K562 (cell line): ENCODE measurements around the gene GNPTAB. TPM values are rescaled to one million over a fixed set of nuclear protein-coding genes. Genes with fewer than 3 reads are reported as not detected.

Source experiments
- ATAC-seq: fragments of 200-7000 bp; cut with Tn5 transposase; 3 replicates; pipeline ENCODE4 v1.9.1; 2020; ENCODE audit warnings: moderate library complexity
- BruUV-seq: library from RNA; stranded (reverse); fragments of 400-500 nt; replicated peaks from 2 replicates; lab custom pipeline; 2021; lab: Mats Ljungman, UMichigan
- CTCF ChIA-PET: fragments of 300-600 bp; formaldehyde crosslinking; extraction: SDS; loops from one replicate; lab custom pipeline; 2021; ENCODE audit warnings: low intra/inter-chr PET ratio; lab: Yijun Ruan, JAX
- POLR2A ChIA-PET: fragments of 300-600, 350-650 bp; sonication (Branson Sonifier 250); formaldehyde crosslinking; extraction: SDS; loops from one replicate; lab custom pipeline; 2021; ENCODE audit warnings: antibody characterized with exemption, inconsistent platforms; lab: Yijun Ruan, JAX
- DNase-seq, 4 experiments: peaks; one replicate each; pipeline versions ENCODE4 v3.0.0 to v3.0.0-alpha.2; 2011 to 2018; ENCODE audit warnings: low spot score in 3 of 4, mixed read lengths in 3 of 4; ENCODE audit errors: extremely low read depth in 1 of 4
- FAIRE-seq: peaks from 2 replicates; lab custom pipeline; 2011; peaks lifted over from hg19 to GRCh38; lab: Jason Lieb, UNC
- H2AFZ ChIP-seq: 2 replicates; pipeline ENCODE4 v1.6.0; 2011; ENCODE audit warnings: low read depth, low read length, control low read depth, inconsistent platforms
- H3K27ac ChIP-seq: fragments of 200-600 bp; 3 replicates; pipeline ENCODE4 v1.8.0; 2011; ENCODE audit warnings: low read depth, mild to moderate bottlenecking, control low read depth, inconsistent platforms, low read length, moderate library complexity, mixed read lengths; ENCODE audit errors: extremely low read depth
- H3K27me3 ChIP-seq, 2 experiments: fragments of 300-600 bp in 1 of 2; 2 replicates in 1 of 2; 3 replicates in 1 of 2; pipeline versions ENCODE4 v1.6.0 to v1.8.0; 2011; ENCODE audit warnings: inconsistent platforms in 2 of 2, low read length in 2 of 2, mild to moderate bottlenecking in 1 of 2, mixed read lengths in 1 of 2, moderate library complexity in 1 of 2; ENCODE audit not compliant: control insufficient read depth in 2 of 2, insufficient read depth in 2 of 2
- H3K36me3 ChIP-seq: fragments of 300-600 bp; 3 replicates; pipeline ENCODE4 v1.8.0; 2011; ENCODE audit warnings: mild to moderate bottlenecking, low read length, inconsistent platforms; ENCODE audit not compliant: control insufficient read depth, insufficient read depth
- H3K4me1 ChIP-seq, 2 experiments: fragments of 200-600 bp in 1 of 2; replicated peaks in 1 of 2; 2 replicates in 1 of 2; 3 replicates in 1 of 2; pipeline versions ENCODE4 v1.5.1 to v1.8.0; 2011; ENCODE audit warnings: inconsistent platforms in 2 of 2, low read length in 2 of 2, mild to moderate bottlenecking in 1 of 2, mixed read lengths in 1 of 2, moderate library complexity in 1 of 2; ENCODE audit not compliant: control insufficient read depth in 2 of 2, insufficient read depth in 2 of 2
- H3K4me2 ChIP-seq: 2 replicates; pipeline ENCODE4 v1.6.1; 2011; ENCODE audit warnings: low read length, control low read depth, inconsistent platforms, mixed read lengths; ENCODE audit not compliant: insufficient read depth
- H3K4me3 ChIP-seq: fragments of 200-600 bp; sonication (generic), shearing (Covaris generic); 2 replicates; pipeline ENCODE4 v1.5.1; 2016; ENCODE audit warnings: control low read depth, inconsistent platforms
- H3K79me2 ChIP-seq: fragments of 200-600 bp; 3 replicates; pipeline ENCODE4 v1.8.0; 2011; ENCODE audit warnings: low read length, inconsistent platforms; ENCODE audit not compliant: control insufficient read depth, insufficient read depth
- H3K9ac ChIP-seq, 2 experiments: 2 replicates each; pipeline versions ENCODE4 v1.6.0 to v1.6.1; 2011; ENCODE audit warnings: low read depth in 2 of 2, low read length in 2 of 2, control low read depth in 1 of 2, inconsistent platforms in 1 of 2, mild to moderate bottlenecking in 1 of 2, mixed read lengths in 1 of 2; ENCODE audit not compliant: insufficient read depth in 1 of 2
- H3K9me1 ChIP-seq: one replicate; pipeline ENCODE4 v1.6.0; 2011; ENCODE audit warnings: inconsistent platforms, mild to moderate bottlenecking, low read length, moderate library complexity; ENCODE audit not compliant: control insufficient read depth, insufficient read depth
- H3K9me3 ChIP-seq: replicated peaks from 2 replicates; pipeline ENCODE4 v1.5.1; 2011; ENCODE audit warnings: low read depth, low read length, inconsistent platforms; ENCODE audit not compliant: control insufficient read depth, insufficient read depth
- H4K20me1 ChIP-seq: replicated peaks from 2 replicates; pipeline ENCODE4 v1.6.1; 2011; ENCODE audit warnings: low read length, inconsistent platforms, mixed read lengths; ENCODE audit not compliant: control insufficient read depth, insufficient read depth
- ATF7 ChIP-seq: fragments of 450-650 bp; IDR thresholded peaks from 2 replicates; pipeline ENCODE4 v1.7.1; 2014; ENCODE audit warnings: mild to moderate bottlenecking, moderate library complexity
- BCL6 ChIP-seq: fragments of 250-450 bp; sonication (Bioruptor Pico); IDR thresholded peaks from 2 replicates; pipeline ENCODE4 v1.4.0; 2020
- CBFA2T2 ChIP-seq: fragments of 450-650 bp; conservative IDR thresholded peaks from 2 replicates; pipeline ENCODE4 v1.6.1; 2017; ENCODE audit warnings: mild to moderate bottlenecking
- EHMT2 ChIP-seq: fragments of 450-650 bp; IDR thresholded peaks from 2 replicates; pipeline ENCODE4 v1.6.1; 2018; ENCODE audit warnings: antibody characterized with exemption
- MXI1 ChIP-seq: IDR thresholded peaks from 2 replicates; pipeline ENCODE4 v1.6.1; 2011; ENCODE audit warnings: low read depth, mild to moderate bottlenecking, improper control_type of control experiment, low read length
- NFE2L1 ChIP-seq: fragments of 450-650 bp; IDR thresholded peaks from 2 replicates; pipeline ENCODE4 v1.6.1; 2016; ENCODE audit warnings: missing genetic modification characterization, low read depth, mild to moderate bottlenecking, missing compliant biosample characterization, moderate library complexity, borderline replicate concordance
- SUPT5H ChIP-seq: fragments of 450-650 bp; IDR thresholded peaks from 2 replicates; pipeline ENCODE4 v1.6.1; 2016
- YY1 ChIP-seq, 3 experiments: IDR thresholded peaks; 2 replicates each; pipeline ENCODE4 v1.6.1; 2011; ENCODE audit warnings: low read length in 2 of 3, mild to moderate bottlenecking in 2 of 3, moderate library complexity in 2 of 3, borderline replicate concordance in 1 of 3, control low read depth in 1 of 3, low read depth in 1 of 3; ENCODE audit not compliant: insufficient read depth in 3 of 3, insufficient replicate concordance in 2 of 3, control insufficient read depth in 1 of 3, insufficient read length in 1 of 3; ENCODE audit errors: extremely low read depth in 1 of 3
- ZNF217 ChIP-seq: sonication (generic); formaldehyde crosslinking; IDR thresholded peaks from 2 replicates; pipeline ENCODE4 v1.8.0; 2022; ENCODE audit warnings: mild to moderate bottlenecking, missing genetic modification reagents
- ZNF347 ChIP-seq: fragments of 450-650 bp; formaldehyde crosslinking; IDR thresholded peaks from 2 replicates; pipeline ENCODE4 v1.4.0; 2020; ENCODE audit warnings: low read depth, mild to moderate bottlenecking, moderate library complexity
- WGBS: fragments of 100-300 bp; shearing (Covaris generic); methylation state at CpG from one replicate; pipeline ENCODE4 v1.1.6; 2016; ENCODE audit warnings: low coverage, mixed read lengths; ENCODE audit not compliant: insufficient coverage; ENCODE audit errors: missing lambda C conversion rate; 5-methylcytosine and 5-hydroxymethylcytosine counted together
- in situ Hi-C: fragments of 300-500 bp; cut with MboI; formaldehyde crosslinking; loops from 4 replicates; pipeline ENCODE4 v1.15.0; 2018; ENCODE audit warnings: inconsistent platforms, mixed read lengths
- intact Hi-C: fragments of 100-400 bp; cut with micrococcal nuclease; formaldehyde crosslinking; loops from 2 replicates; pipeline ENCODE4 v1.14.2; 2022
- polyA plus RNA-seq, 8 experiments: library from polyadenylated mRNA; depleted of rRNA in 4 of 8; stranded (reverse) in 5 of 8; unstranded in 3 of 8; fragments of >200 nt; fragmentation: Nextera tagmentation in 2 of 8; fragmentation: Illumina TruSeq in 1 of 8; extraction: Ambion mirVana in 2 of 8; extraction: Trizol in 1 of 8; gene quantifications; 2 replicates each; pipeline versions ENCODE4 v1.2.1 to v1.2.3, GENCODE V29; 2011 to 2014; ENCODE audit warnings: inconsistent platforms in 1 of 8, missing spikeins in 1 of 8
- total RNA-seq, 7 experiments: library from RNA; depleted of rRNA in 6 of 7; stranded (reverse); fragments of >200 nt in 6 of 7; fragmentation: Illumina TruSeq in 2 of 7; extraction: Trizol in 2 of 7; gene quantifications; 2 replicates each; pipeline versions ENCODE4 v1.2.1 to v1.2.3, GENCODE V29; 2011 to 2021; ENCODE audit warnings: low replicate concordance in 1 of 7
- TF ChIP-seq, protein P1 (sequence below): fragments of 450-650 bp; IDR thresholded peaks from 2 replicates; pipeline ENCODE4 v1.6.1; 2016; ENCODE audit warnings: mild to moderate bottlenecking
- TF ChIP-seq, protein P2 (sequence below): sonication (generic); formaldehyde crosslinking; IDR thresholded peaks from 2 replicates; pipeline ENCODE4 v1.9.0; 2022; ENCODE audit warnings: mild to moderate bottlenecking, missing genetic modification reagents

GNPTAB gene
- total and polyA plus RNA-seq, 9 of the 15 experiments (the other 6 are each of a cell fraction or from before 2014, with no cell fraction given) = 5.9 to 23.2 (median 19.3) TPM

DNA sequence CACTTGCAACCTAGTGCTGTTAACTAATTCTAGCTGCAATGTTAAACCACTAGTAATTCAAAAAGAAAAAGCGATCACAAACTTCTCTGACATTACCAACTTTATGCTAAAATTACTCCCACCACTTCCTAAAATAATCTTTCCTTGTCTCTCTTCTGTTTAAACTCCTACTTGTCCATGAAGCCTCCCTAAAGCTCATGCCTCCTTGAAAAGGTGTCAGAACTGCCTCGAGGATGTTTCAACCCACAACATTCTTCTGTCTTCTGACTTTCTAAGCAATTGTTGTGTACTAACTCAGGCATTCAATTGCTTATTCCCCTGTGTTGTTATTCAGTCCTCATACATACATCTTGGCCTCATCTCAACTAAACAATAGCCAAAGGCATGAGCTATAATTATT lies 5.9 kb downstream of the GNPTAB start:
- TF ChIP-seq YY1 (IDR thresholded peaks at IDR 0.05; ENCODE audit: borderline replicate concordance in 1 of 3, control insufficient read depth in 1 of 3, extremely low read depth in 1 of 3, insufficient read depth in 3 of 3, insufficient read length in 1 of 3, insufficient replicate concordance in 2 of 3, low read depth in 1 of 3, low read length in 2 of 3) = no peak
- TF ChIP-seq BCL6 (CRISPR knock-in tag) = no peak
- no peak for TF ChIP-seq EHMT2
- TF ChIP-seq NFE2L1 (tag) = no peak
- ChIA-PET POLR2A (interaction anchor here (0.5 to 7.5 kb wide), 2 partner anchors 9 to 288 kb away, joined by 3 to 41 read pairs; no protein-coding TSS in a partner anchor), CTCF (no interaction called here)
- ATAC-seq = no peak
- no peaks in the 10 kb centered on the region for H3K9me1 ChIP-seq
- H3K79me2 ChIP-seq = peaks cover 60% of the 10 kb centered on the region
- no peak overlapping the region for H3K27ac ChIP-seq
- 64% methylated on average over 2 of the region's 2 CpGs for whole genome bisulfite sequencing
- no peak overlapping the region for H3K9ac ChIP-seq
- 0 out of 2 replicates have a peak overlapping the region, but pooled peaks have one; percentile 1 for H2AFZ ChIP-seq
- no peak overlapping the region for H3K4me2 ChIP-seq
- no peak for FAIRE-seq
- H3K4me1 ChIP-seq = peaks cover 10 to 38% of the 10 kb centered on the region in 2 experiments
- H3K4me3 ChIP-seq = no peak overlapping the region
- no peaks in the 10 kb centered on the region for H4K20me1 ChIP-seq
- H3K36me3 ChIP-seq = peaks cover 5% of the 10 kb centered on the region; the same call in 1 of the 3 replicates
- in situ Hi-C loops (no loop called here), intact Hi-C loops (no loop called here)
- DNase-seq = no peak
- H3K27me3 ChIP-seq = no peaks in the 10 kb centered on the region
- BruUV-seq = no TSS peak
- no peaks in the 10 kb centered on the region for H3K9me3 ChIP-seq

DNA sequence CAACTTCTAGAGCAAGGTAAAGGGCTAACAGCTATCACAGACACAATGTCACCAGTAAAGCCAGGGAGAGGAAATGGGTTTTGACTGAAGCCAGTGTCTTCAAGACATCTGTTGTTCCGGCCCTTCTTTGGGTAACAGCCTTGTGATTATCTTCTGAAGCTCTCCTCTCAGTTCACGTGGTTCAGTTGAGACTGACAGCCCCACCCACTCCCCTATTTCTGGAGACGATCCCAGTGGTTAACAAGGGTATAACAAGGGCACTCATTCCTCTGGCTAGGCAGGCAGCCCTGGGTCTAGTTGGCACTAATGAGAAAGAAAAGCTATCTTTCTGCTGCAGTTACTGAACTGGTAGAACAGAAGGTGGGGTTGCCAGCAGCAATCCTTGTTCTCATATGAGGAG lies 6.9 kb downstream of the GNPTAB start:
- peak overlapping the region; percentile 31; the same call in 1 of the 3 replicates for H3K27ac ChIP-seq
- in situ Hi-C loops = no loop called here
- POLR2A ChIA-PET = interaction anchor here (0.6 to 1.8 kb wide), 7 partner anchors 10 to 336 kb away, joined by 3 to 6 read pairs (median 3); no protein-coding TSS in a partner anchor
- H3K4me3 ChIP-seq = no peak overlapping the region
- no peaks in the 10 kb centered on the region for H3K9me1 ChIP-seq
- H3K9me3 ChIP-seq = no peaks in the 10 kb centered on the region
- ATAC-seq (peak; percentile 90), DNase-seq (peak; percentile 52 to 86 (median 70)), FAIRE-seq (peak; percentile 92)
- H3K79me2 ChIP-seq = peaks cover 52% of the 10 kb centered on the region
- no peaks in the 10 kb centered on the region for H3K27me3 ChIP-seq
- CTCF ChIA-PET = no interaction called here
- H3K9ac ChIP-seq = peak overlapping the region; percentile 24 to 29; a peak in 3 of 4 replicates
- BruUV-seq = no TSS peak
- H4K20me1 ChIP-seq = no peaks in the 10 kb centered on the region
- H3K36me3 ChIP-seq = peaks cover 4% of the 10 kb centered on the region; the same call in 1 of the 3 replicates
- intact Hi-C loops = no loop called here
- peak overlapping the region; percentile 66 for H3K4me2 ChIP-seq
- H2AFZ ChIP-seq = peak overlapping the region; percentile 73
- peaks cover 10 to 33% of the 10 kb centered on the region in 2 experiments for H3K4me1 ChIP-seq
- 0% methylated on average over 3 of the region's 3 CpGs for WGBS
- TF ChIP-seq ZNF217 (CRISPR knock-in tag) (no peak), ZNF347 (CRISPR knock-in tag) (no peak), MXI1 (peak; percentile 80), SUPT5H (no peak), CBFA2T2 (peak; percentile 31; the same call in 1 of the 2 replicates), ATF7 (peak; percentile 47; the same call in 1 of the 2 replicates)
- TF ChIP-seq, protein P1, sequence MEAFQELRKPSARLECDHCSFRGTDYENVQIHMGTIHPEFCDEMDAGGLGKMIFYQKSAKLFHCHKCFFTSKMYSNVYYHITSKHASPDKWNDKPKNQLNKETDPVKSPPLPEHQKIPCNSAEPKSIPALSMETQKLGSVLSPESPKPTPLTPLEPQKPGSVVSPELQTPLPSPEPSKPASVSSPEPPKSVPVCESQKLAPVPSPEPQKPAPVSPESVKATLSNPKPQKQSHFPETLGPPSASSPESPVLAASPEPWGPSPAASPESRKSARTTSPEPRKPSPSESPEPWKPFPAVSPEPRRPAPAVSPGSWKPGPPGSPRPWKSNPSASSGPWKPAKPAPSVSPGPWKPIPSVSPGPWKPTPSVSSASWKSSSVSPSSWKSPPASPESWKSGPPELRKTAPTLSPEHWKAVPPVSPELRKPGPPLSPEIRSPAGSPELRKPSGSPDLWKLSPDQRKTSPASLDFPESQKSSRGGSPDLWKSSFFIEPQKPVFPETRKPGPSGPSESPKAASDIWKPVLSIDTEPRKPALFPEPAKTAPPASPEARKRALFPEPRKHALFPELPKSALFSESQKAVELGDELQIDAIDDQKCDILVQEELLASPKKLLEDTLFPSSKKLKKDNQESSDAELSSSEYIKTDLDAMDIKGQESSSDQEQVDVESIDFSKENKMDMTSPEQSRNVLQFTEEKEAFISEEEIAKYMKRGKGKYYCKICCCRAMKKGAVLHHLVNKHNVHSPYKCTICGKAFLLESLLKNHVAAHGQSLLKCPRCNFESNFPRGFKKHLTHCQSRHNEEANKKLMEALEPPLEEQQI = no peak
- TF ChIP-seq, protein P2, sequence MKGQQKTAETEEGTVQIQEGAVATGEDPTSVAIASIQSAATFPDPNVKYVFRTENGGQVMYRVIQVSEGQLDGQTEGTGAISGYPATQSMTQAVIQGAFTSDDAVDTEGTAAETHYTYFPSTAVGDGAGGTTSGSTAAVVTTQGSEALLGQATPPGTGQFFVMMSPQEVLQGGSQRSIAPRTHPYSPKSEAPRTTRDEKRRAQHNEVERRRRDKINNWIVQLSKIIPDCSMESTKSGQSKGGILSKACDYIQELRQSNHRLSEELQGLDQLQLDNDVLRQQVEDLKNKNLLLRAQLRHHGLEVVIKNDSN (CRISPR knock-in tag) = peak; percentile 78
